GM12891 (cell line): ENCODE data around the gene TACC2.

Experiments
- DNase-seq: peaks from one replicate; pipeline ENCODE4 v3.0.0; 2011; ENCODE audit warnings: low spot score; ENCODE audit not compliant: insufficient read length
- FAIRE-seq: peaks from 2 replicates; lab custom pipeline; 2011; peaks lifted over from hg19 to GRCh38; lab: Jason Lieb, UNC
- PAX5 ChIP-seq: IDR thresholded peaks from 2 replicates; pipeline ENCODE4 v1.6.1; 2011; ENCODE audit warnings: low read length, moderate library complexity, mild to moderate bottlenecking; ENCODE audit not compliant: insufficient read depth, severe bottlenecking
- POLR2A ChIP-seq: IDR thresholded peaks from 2 replicates; pipeline ENCODE4 v1.6.1; 2011; ENCODE audit warnings: low read depth, low read length, control low read depth
- POLR2AphosphoS5 ChIP-seq: IDR thresholded peaks from 2 replicates; pipeline ENCODE4 v1.6.1; 2011; ENCODE audit warnings: low read depth, low read length, control low read depth
- POU2F2 ChIP-seq: IDR thresholded peaks from 2 replicates; pipeline ENCODE4 v1.6.1; 2011; ENCODE audit warnings: low read depth, mild to moderate bottlenecking, control low read depth, low read length, moderate library complexity
- SPI1 ChIP-seq: IDR thresholded peaks from 2 replicates; pipeline ENCODE4 v1.6.1; 2011; ENCODE audit warnings: low read depth, low read length, control low read depth
- TAF1 ChIP-seq: IDR thresholded peaks from 2 replicates; pipeline ENCODE4 v1.6.1; 2011; ENCODE audit warnings: low read depth, low read length, control low read depth

TACC2 gene

DNA sequence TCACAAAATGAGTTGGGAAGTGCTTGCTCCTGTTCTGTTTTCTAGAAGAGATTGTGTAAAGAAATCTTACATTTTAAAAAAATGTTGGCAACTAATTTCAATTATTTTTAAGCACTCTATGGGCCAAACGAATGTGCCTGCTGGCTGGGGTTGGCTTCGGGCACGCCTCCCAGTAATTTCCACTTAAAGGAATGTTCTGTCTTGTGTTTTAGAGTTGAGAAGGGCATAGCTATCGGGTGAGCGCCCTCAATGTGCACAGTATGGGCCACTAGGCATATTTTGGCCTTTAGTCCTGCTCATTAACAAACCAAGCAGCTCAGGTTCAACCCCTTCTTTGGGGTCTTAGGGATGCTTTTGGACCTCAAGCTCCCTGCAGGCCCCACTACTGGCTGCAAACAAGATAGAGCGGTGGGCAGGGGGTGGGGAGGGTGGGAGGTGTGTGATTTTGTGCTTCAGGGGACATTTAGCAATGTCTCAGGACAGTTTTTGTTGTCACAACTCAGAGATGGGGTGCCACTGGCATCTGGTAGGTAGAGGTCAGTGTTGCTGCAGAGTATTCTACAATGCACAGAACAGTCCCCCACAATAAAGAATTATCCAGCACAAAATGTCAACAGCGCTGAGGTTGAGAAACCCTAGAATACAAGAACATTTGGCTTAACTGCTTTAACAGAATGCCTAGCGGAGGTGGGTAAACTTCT, 40.7 kb downstream of the TACC2 start:
- FAIRE-seq (no peak), DNase-seq (no peak)
- no peak for TF ChIP-seq POU2F2
- TF ChIP-seq POLR2A, result no peak
- TF ChIP-seq PAX5, result no peak
- no peak for TF ChIP-seq SPI1
- no peak for TF ChIP-seq TAF1
- no peak for TF ChIP-seq POLR2AphosphoS5

DNA sequence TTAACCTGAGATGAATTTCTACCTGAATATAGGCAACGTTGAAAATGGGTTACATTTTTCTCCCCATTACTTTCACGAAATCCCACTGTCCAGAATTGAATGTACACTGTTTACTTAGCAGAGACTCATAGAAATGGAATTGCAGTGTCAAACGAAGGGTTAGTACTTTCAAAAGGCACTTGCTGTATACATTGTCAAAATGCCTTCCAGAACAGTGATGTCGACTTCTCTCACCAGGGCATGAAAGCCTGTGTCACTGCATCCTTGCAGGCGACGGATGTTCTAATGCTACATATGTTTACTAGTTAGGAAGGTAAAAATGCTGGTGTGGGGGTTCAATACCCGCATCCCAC, 41.2 kb downstream of the TACC2 start:
- TF ChIP-seq POLR2A (no peak), PAX5 (no peak), POLR2AphosphoS5 (no peak), SPI1 (no peak), POU2F2 (no peak), TAF1 (no peak)
- DNase-seq (no peak), FAIRE-seq (no peak)

DNA sequence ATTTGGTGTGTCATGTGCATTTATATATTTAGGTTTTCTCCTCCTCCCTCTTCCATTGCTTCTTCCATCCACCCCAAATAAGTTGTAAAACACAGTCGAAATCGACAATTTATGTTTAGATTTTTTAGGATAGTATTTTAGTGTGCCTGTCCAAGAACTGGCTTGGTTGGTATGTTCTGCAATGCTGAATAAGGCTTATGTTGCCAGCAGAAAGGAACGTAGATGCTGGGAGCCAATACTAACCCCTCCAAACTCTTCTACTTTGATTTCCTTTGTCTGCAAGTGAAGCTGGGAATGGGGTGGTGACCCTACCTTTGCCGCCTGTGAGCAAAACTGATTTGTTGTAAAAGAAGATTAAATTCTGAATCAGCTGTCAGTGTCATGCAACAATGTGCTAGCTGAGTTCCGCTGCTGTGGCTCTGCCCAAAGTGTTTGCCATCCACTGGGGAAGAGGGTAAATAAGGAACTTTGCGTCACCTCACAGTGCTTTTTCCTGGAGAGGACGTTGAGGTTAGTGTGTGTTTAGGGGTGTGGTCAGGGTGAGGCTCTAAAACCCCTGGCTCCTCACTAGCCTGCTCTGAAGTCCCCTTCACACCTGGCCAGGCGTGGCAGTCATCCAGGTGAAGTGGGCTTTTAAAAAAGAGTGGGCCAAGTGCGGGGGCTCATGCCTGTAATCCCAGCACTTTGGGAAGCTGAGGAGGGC, 44.4 kb downstream of the TACC2 start:
- FAIRE-seq (no peak), DNase-seq (no peak)
- TF ChIP-seq TAF1, result no peak
- no peak for TF ChIP-seq POLR2A
- TF ChIP-seq SPI1, result no peak
- no peak for TF ChIP-seq POLR2AphosphoS5
- no peak for TF ChIP-seq PAX5
- TF ChIP-seq POU2F2, result no peak

DNA sequence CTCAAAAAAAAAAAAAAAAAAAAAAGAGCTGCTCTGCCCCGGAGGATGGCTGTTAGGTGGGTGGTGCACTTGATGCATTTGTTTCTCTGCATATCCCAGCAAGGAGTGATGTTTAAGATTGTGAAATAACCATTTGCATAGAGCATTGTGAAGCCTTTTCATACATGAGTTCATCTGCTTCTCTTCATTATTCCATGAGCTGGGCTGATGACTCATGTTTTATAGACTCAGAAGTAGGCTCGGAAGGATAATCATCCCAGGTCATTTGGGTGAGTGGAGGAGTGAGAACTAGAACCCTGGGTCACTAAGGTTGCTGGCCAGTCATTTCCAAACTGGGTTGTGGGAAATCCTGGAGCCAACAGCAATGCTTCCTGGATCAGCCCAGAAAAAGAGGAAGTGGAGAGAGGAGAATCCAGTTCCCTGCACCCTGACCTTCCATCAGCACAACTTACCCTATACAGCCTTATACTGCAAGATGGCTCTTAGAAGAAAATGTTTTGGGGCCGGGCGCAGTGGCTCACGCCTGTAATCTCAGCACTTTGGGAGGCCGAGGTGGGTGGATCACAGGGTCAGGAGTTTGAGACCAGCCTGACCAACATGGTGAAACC, 45.3 kb downstream of the TACC2 start:
- TF ChIP-seq SPI1, result peak; percentile 67
- no peak for TF ChIP-seq POLR2AphosphoS5
- no peak for TF ChIP-seq POU2F2
- TF ChIP-seq PAX5, result no peak
- TF ChIP-seq TAF1, result no peak
- TF ChIP-seq POLR2A, result no peak
- no peak for DNase-seq
- FAIRE-seq, result no peak

DNA sequence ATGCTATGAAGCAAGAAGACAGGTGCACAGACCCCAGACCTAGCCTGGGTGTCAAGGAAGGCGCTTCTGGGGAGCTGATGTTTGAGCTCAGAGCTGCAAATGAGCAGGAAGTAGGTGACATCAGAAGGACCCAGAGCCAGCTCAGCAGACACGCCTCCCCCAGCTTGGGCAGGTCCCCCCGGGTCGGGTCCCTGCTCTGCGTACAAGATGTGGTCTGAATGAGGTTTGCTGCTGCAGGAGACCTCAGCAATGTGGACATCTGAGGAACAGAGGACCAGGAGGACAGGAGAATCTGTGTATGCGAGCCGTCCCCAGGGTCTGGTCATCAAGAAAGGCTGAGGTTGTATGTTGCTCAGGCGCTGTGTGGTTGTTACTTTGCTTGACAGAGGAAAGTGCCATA, 51.8 kb downstream of the TACC2 start:
- TF ChIP-seq SPI1, result no peak
- no peak for TF ChIP-seq POLR2A
- FAIRE-seq (no peak), DNase-seq (no peak)

DNA sequence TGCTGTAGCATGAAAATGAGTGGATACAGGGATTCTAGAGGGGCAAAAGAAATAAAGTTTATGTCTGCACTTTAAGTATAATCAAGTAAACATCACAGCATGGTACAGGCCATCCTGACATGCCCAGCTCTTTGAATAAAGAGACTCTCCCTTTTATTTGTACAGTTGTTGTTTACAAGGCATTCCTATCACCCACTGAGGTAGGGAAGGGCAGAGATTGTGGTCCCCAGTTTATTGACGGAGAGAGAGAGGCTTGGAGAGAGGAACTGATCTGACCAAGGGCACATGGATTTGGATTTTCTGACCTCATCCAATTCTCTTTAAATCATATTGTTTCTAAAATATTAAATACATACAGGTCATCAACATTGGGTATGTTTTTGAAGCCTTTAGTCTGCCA, 53.9 kb downstream of the TACC2 start:
- FAIRE-seq, result no peak
- TF ChIP-seq POLR2AphosphoS5 (no peak), PAX5 (no peak), POU2F2 (no peak), TAF1 (no peak), POLR2A (no peak), SPI1 (no peak)
- DNase-seq, result no peak

DNA sequence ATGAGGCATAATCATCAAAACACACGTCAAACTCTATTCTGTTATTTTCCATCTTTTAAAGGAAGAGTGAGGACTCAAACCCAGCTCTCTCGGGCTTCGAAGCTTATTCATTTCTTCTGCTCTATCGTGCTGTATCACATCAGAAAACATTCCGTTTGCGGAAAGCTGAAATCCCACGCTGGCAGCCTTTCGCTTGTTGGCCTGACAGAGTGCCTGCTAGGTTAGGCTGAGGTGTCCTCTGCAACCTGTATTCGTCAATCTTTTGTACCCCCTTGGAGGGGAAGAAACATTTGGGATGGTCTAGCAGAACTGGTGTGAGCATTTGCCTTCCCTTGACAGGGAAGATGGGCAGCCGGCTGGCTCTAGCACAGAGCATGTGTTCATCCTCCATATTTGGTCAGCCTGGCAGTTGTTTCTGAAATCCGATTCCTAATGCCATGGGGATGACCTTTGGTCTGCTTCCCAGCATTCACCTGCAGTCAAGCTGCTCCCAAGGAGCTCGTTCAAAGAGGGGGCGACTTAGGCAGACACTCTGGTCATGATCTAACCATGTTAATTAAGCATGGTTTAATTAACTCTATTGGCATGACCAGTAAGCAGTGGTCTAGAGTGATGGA, 55.2 kb downstream of the TACC2 start:
- DNase-seq (no peak), FAIRE-seq (no peak)
- no peak for TF ChIP-seq POLR2A
- TF ChIP-seq TAF1, result no peak
- TF ChIP-seq SPI1, result no peak
- no peak for TF ChIP-seq POLR2AphosphoS5
- TF ChIP-seq POU2F2, result no peak
- no peak for TF ChIP-seq PAX5

DNA sequence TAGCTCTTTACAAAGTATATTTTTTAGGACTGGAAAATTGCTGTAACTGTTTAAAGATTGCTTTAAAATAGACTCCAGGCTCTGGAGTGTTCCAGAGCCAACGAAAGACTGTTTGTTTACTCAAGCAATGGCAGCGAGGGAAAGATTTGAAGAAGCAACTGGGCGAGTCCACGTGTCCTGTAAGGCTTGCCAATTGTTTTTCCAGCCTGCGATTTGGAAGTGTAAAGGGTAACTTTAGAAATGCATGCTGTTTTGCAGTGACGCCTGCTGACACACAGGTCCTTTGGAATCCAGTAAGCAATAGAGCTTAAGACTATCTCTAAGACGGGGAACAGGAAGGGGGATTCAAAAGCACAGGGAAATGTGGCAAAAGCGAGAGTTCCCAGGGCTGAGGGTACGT, 55.8 kb downstream of the TACC2 start:
- no peak for FAIRE-seq
- DNase-seq, result no peak
- TF ChIP-seq POU2F2 (no peak), TAF1 (no peak), PAX5 (no peak), SPI1 (no peak), POLR2A (no peak), POLR2AphosphoS5 (no peak)

DNA sequence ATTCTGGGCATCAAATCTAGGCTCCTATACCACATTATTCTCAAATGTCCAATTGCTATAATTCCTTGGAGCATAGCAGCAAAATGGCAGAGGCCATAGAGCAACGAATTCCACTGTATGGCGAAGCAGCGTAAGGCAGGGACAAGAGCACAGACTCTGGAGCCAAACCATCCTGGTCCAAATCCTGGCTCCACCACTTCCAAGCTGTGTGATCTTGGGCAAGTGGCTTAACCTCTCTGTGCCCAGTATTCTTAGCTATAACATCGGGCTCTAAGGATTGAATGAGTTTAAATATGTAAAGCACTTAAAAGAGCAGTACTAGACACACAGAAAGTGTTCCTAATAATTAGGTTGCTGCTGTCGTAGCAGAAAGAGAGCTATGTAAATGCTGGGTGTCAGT, 56.2 kb downstream of the TACC2 start:
- no peak for TF ChIP-seq POLR2A
- no peak for TF ChIP-seq SPI1
- no peak for TF ChIP-seq POU2F2
- no peak for TF ChIP-seq TAF1
- no peak for TF ChIP-seq PAX5
- no peak for TF ChIP-seq POLR2AphosphoS5
- no peak for FAIRE-seq

More for the DNA sequence above, 56.2 kb downstream of the TACC2 start:
- no peak for DNase-seq
